ENCODE data around the gene CLCN7.

DNA sequence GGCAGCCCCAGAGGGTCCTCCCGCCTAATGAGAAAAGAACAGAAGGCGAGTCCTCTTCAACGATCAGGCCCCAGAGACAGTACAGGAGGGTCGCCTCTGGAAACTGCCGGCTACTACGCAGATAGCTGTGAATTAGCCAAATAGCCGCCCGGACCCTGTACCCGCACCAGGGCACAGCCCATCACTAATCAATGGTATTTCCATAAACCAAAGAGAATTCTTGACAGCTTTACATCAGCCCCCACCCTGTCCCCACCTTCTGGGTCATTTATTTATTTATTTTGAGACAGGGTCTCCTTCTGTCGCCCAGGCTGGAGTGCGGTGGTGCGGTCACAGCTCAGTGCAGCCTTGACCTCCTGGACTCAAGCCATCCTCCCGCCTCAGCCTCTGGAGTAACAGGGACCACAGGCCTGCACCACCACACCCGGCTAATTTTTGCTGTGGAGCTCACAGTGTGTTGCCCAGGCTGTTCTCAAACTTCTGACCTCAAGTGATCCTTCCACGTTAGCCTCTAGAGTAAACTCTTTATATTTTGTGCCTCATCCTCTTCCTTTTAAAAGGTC is 805 bp upstream of the CLCN7 start:
- TF ChIP-seq, protein P1, sequence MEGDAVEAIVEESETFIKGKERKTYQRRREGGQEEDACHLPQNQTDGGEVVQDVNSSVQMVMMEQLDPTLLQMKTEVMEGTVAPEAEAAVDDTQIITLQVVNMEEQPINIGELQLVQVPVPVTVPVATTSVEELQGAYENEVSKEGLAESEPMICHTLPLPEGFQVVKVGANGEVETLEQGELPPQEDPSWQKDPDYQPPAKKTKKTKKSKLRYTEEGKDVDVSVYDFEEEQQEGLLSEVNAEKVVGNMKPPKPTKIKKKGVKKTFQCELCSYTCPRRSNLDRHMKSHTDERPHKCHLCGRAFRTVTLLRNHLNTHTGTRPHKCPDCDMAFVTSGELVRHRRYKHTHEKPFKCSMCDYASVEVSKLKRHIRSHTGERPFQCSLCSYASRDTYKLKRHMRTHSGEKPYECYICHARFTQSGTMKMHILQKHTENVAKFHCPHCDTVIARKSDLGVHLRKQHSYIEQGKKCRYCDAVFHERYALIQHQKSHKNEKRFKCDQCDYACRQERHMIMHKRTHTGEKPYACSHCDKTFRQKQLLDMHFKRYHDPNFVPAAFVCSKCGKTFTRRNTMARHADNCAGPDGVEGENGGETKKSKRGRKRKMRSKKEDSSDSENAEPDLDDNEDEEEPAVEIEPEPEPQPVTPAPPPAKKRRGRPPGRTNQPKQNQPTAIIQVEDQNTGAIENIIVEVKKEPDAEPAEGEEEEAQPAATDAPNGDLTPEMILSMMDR (IDR thresholded peaks at IDR 0.05): no peak
- no peak for TF ChIP-seq POLR2AphosphoS5 (IDR thresholded peaks at IDR 0.05)

All from gastroesophageal sphincter (tissue), 3 donors.